Measurements from ENCODE around the gene GALK2.

GALK2 gene

GRCh38 chr15:49366496-49366895 is 196.4 kb downstream of the GALK2 start:
- no peak for DNase-seq

GRCh38 chr15:49370782-49371181 is 200.7 kb downstream of the GALK2 start:
- no peak for DNase-seq

DNA sequence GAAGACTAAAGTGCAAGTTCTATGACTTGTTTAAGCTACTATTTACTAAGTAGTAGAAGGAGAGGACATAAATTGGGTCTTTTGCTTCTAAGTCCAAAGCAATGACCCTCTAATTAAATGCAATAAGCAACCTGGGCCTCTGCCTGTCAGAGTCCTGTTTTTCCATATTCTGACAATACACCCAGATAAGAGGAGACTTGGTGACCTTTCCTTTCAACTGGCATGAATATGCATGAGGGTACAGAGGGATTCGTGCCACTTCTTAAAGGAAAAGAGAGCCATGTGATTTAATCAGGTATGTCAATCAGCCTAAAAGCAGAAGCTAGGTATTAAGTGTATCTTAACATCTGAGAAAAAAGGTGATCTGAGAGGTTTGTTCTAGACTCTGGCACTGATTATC is 202.3 kb downstream of the GALK2 start:
- DNase-seq: no peak

DNA sequence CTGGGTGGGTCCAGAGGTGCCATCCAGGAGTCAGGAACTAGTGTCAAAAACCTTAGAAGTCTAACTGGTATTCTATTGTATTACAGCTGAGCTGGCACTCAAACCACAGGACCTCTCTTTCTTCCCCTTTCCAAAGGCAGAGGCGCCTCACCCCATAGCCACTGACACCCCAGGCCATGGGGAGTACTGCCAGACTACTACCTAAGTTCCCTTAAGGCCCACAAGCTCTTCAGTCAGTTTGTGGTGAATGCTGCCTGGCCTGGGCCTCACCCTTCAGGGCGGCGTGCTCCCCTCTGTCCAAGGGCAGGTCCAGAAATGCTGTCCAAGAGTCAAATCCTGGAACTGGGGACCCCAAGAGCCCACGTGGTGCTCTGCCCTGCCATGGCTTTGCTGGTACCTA is 209.9 kb downstream of the GALK2 start:
- DNase-seq: no peak

DNA sequence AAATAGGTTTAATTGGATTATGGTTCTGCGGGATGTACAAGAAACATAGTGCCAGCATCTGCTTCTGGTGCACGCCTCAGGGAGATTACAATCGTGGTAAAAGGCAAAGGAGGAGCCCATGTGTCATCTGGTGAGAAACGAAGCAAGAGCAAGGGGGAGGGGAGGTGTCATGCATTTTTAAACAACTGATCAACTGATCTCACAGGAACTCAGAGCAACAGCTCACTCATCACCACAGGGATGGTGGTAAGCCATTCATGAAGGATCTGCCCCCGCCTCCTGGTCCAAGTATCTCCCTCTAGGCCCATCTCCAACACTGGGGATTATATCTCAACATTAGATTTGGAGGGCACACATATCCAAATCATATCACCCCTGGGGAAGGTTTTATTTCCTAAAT is 210.9 kb downstream of the GALK2 start:
- no peak for DNase-seq

Data from NCI-H1417 treated with DMSO at 0.1 percent for 48 hours (cell line).